CD4-positive, alpha-beta memory T cell (primary cell): Measurements from ENCODE around the gene RC3H2. TPM values are rescaled to one million over a fixed set of nuclear protein-coding genes. Genes with fewer than 3 reads are reported as not detected.

ENCODE experiments used
- CTCF ChIA-PET: fragments of 350-600 bp; sonication (Branson Sonifier 250); formaldehyde crosslinking; loops from one replicate; lab custom pipeline; 2021; ENCODE audit warnings: inconsistent platforms; ENCODE audit not compliant: partially characterized antibody; lab: Charles Lee
- POLR2A ChIA-PET: fragments of 350-600 bp; sonication (Branson Sonifier 250); formaldehyde crosslinking; loops from one replicate; lab custom pipeline; 2021; ENCODE audit not compliant: partially characterized antibody; lab: Charles Lee
- DNase-seq, 5 donors: peaks; one replicate each; pipeline versions ENCODE4 v3.0.0 to v3.0.0-alpha.2; 2020 to 2022; ENCODE audit warnings: mixed read lengths in 1 of 5
- H3K27ac ChIP-seq: one replicate; pipeline ENCODE4 v1.7.0; 2013; ENCODE audit warnings: low read depth, low read length
- H3K27me3 ChIP-seq: 2 replicates; pipeline ENCODE4 v1.7.0; 2013; ENCODE audit warnings: mild to moderate bottlenecking, low read length, moderate library complexity; ENCODE audit not compliant: insufficient read depth
- H3K36me3 ChIP-seq: 2 replicates; pipeline ENCODE4 v1.7.0; 2013; ENCODE audit warnings: mild to moderate bottlenecking, low read length, moderate library complexity; ENCODE audit not compliant: insufficient read depth
- H3K4me1 ChIP-seq: 2 replicates; pipeline ENCODE4 v1.7.0; 2013; ENCODE audit warnings: mild to moderate bottlenecking, low read length, moderate library complexity; ENCODE audit not compliant: insufficient read depth
- H3K4me3 ChIP-seq, 2 donors: one replicate each; pipeline ENCODE4 v1.7.0; 2013; ENCODE audit warnings: low read length in 2 of 2, mild to moderate bottlenecking in 1 of 2
- H3K9me3 ChIP-seq, 2 donors: one replicate each; pipeline ENCODE4 v1.7.0; 2013; ENCODE audit warnings: low read length in 2 of 2, control low read depth in 1 of 2; ENCODE audit not compliant: control insufficient read depth in 1 of 2
- H3K27ac Mint-ChIP-seq, 7 donors: one replicate each; pipeline ENCODE4 v1.8.0; 2020 to 2021; ENCODE audit warnings: mixed read lengths in 7 of 7, mild to moderate bottlenecking in 6 of 7, inconsistent platforms in 3 of 7, moderate library complexity in 3 of 7
- H3K27me3 Mint-ChIP-seq, 2 donors: one replicate each; pipeline ENCODE4 v1.8.0; 2020 to 2021; ENCODE audit warnings: mixed read lengths in 2 of 2
- H3K36me3 Mint-ChIP-seq, 2 donors: one replicate each; pipeline ENCODE4 v1.8.0; 2020 to 2021; ENCODE audit warnings: mixed read lengths in 2 of 2, inconsistent platforms in 1 of 2, mild to moderate bottlenecking in 1 of 2
- H3K4me1 Mint-ChIP-seq, 4 donors: one replicate each; pipeline ENCODE4 v1.8.0; 2020 to 2021; ENCODE audit warnings: mixed read lengths in 4 of 4, mild to moderate bottlenecking in 1 of 4
- H3K4me3 Mint-ChIP-seq, 8 donors: one replicate each; pipeline ENCODE4 v1.8.0; 2020 to 2021; ENCODE audit warnings: mixed read lengths in 8 of 8, mild to moderate bottlenecking in 7 of 8, moderate library complexity in 6 of 8, inconsistent platforms in 3 of 8
- H3K9me3 Mint-ChIP-seq, 8 donors: one replicate each; pipeline ENCODE4 v1.8.0; 2020 to 2021; ENCODE audit warnings: mixed read lengths in 8 of 8, mild to moderate bottlenecking in 5 of 8, inconsistent platforms in 3 of 8, moderate library complexity in 1 of 8
- intact Hi-C: fragments of 100-400 bp; cut with micrococcal nuclease; formaldehyde crosslinking; loops from one replicate; pipeline ENCODE4 v1.15.1; 2023
- polyA plus RNA-seq, 2 donors: library from polyadenylated mRNA; unstranded; fragments of 300-500 nt; fragmentation: Illumina TruSeq; gene quantifications; one replicate each; pipeline ENCODE4 v1.2.3, GENCODE V29; 2021
- total RNA-seq, 2 experiments: library from RNA; stranded (reverse); gene quantifications; one replicate each; pipeline ENCODE4 v1.2.3, GENCODE V29; 2021

RC3H2 gene
- total and polyA plus RNA-seq, 4 experiments from 2014 or later: 18.7 to 70.7 (median 47.0) TPM

DNA sequence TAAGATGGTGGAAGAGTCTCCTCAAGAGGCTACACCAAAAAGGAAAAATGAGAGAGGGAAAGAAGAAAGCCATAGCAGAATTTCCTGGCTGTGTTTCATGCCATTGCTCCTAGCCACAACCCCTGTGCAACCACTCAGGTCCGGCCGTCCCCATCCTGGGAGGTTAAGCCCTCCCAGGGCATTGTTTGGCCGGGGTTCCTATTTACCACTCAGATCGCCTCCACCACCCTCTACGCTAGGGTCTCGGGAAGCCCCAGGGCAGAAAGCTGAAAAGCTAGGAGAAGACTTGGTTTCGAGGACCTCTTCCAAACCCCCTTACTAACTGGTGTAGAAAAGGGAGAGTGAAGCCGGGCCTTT is 715 bp downstream of the RC3H2 start:
- H3K27me3 Mint-ChIP-seq: no peaks in the 10 kb centered on the region
- Histone ChIP-seq H3K36me3 (no peaks in the 10 kb centered on the region), H3K4me3 (peak overlapping the region; percentile 91 to 93), H3K27me3 (no peaks in the 10 kb centered on the region), H3K4me1 (peaks cover 44% of the 10 kb centered on the region), H3K9me3 (no peaks in the 10 kb centered on the region), H3K27ac (peak overlapping the region; percentile 86)
- peaks cover 7 to 21% of the 10 kb centered on the region in 2 donors for H3K36me3 Mint-ChIP-seq
- H3K4me1 Mint-ChIP-seq: peaks cover 17 to 46% (median 28%) of the 10 kb centered on the region in 4 donors
- peak overlapping the region; percentile 81 to 95 (median 93) for H3K4me3 Mint-ChIP-seq
- CTCF ChIA-PET: interaction anchor here (0.6 to 1.5 kb wide), 6 partner anchors 9 to 637 kb away, joined by 3 to 4 read pairs (median 3); partner anchors contain the start of genes ZBTB26 and ZBTB6
- peaks cover 0 to 2% (median 0%) of the 10 kb centered on the region in 8 donors for H3K9me3 Mint-ChIP-seq
- peak overlapping the region; percentile 90 to 99 (median 97) for H3K27ac Mint-ChIP-seq
- peak in 3 of 5 donors; percentile 18 to 45 (median 20) for DNase-seq
- POLR2A ChIA-PET: interaction anchor here (1.1 to 6.7 kb wide), 10 partner anchors 9 to 206 kb away, joined by 3 to 71 read pairs (median 8); partner anchors contain the start of genes PDCL, RABGAP1, ZBTB26 and ZBTB6
- intact Hi-C loops: loop anchor here (2.0 to 10.0 kb wide), 3 partner anchors 76 to 420 kb away; partner anchors contain the start of gene PDCL

DNA sequence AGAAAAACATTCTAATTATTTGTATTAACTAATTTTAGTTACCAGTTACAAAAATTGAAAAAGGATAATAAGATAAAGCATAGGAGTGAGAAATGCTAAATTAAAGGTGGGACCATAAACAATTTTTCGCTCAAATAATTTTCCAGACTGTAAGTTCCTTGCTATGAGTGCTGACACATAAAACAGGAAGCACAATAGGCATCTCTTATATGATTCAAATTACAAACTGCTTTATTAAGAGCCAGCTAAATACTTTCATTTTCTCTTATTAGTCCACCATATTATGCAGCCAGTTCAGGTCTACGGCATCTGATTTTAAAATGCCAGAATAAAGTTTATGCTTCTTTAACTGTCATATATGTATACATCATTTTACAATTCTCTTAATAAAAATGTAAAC is 4.4 kb downstream of the RC3H2 start:
- peak overlapping the region in 1 of 2 donors; percentile 40 for H3K4me3 ChIP-seq
- no peaks in the 10 kb centered on the region for H3K9me3 ChIP-seq
- intact Hi-C loops: loop anchor here (1.0 to 10.0 kb wide), 3 partner anchors 31 to 424 kb away; partner anchors contain the start of gene ZBTB26
- H3K36me3 Mint-ChIP-seq: peaks cover 7 to 40% of the 10 kb centered on the region in 2 donors
- H3K4me1 Mint-ChIP-seq: peaks cover 31 to 70% (median 48%) of the 10 kb centered on the region in 4 donors
- peak overlapping the region; percentile 67 for H3K27ac ChIP-seq
- H3K4me1 ChIP-seq: peaks cover 70% of the 10 kb centered on the region
- H3K9me3 Mint-ChIP-seq: peaks cover 0 to 2% (median 0%) of the 10 kb centered on the region in 8 donors
- POLR2A ChIA-PET: interaction anchor here (0.9 to 6.7 kb wide), 6 partner anchors 12 to 73 kb away, joined by 3 to 70 read pairs (median 6); partner anchors contain the start of genes PDCL, RABGAP1, ZBTB26 and ZBTB6
- no peaks in the 10 kb centered on the region for H3K27me3 Mint-ChIP-seq
- H3K27me3 ChIP-seq: no peaks in the 10 kb centered on the region
- DNase-seq: peak in 2 of 5 donors; percentile 22
- peak overlapping the region; percentile 69 to 79 (median 77) for H3K4me3 Mint-ChIP-seq
- CTCF ChIA-PET: interaction anchor here (1.0 to 1.7 kb wide), 3 partner anchors 12 to 240 kb away, joined by 3 to 9 read pairs (median 3); partner anchors contain the start of genes RABGAP1 and ZBTB6
- peak overlapping the region; percentile 43 to 91 (median 88) for H3K27ac Mint-ChIP-seq
- no peaks in the 10 kb centered on the region for H3K36me3 ChIP-seq

- Histone ChIP-seq H3K27ac (no peak overlapping the region), H3K9me3 (no peaks in the 10 kb centered on the region), H3K36me3 (peaks cover 5% of the 10 kb centered on the region), H3K4me1 (peaks cover 59% of the 10 kb centered on the region), H3K27me3 (no peaks in the 10 kb centered on the region), H3K4me3 (no peak overlapping the region)
- intact Hi-C loops: no loop called here
- CTCF ChIA-PET: interaction anchor here (1.0 kb wide), 1 partner anchor 775 kb away, joined by 4 read pairs; no protein-coding TSS in a partner anchor
- peaks cover 8 to 39% of the 10 kb centered on the region in 2 donors for H3K36me3 Mint-ChIP-seq
- H3K9me3 Mint-ChIP-seq: no peaks in the 10 kb centered on the region
- DNase-seq: no peak
- H3K27ac Mint-ChIP-seq: peak overlapping the region in 5 of 7 donors; percentile 1 to 67 (median 46)
- peaks cover 28 to 55% (median 38%) of the 10 kb centered on the region in 4 donors for H3K4me1 Mint-ChIP-seq
- POLR2A ChIA-PET: interaction anchor here (2.6 kb wide), 1 partner anchor 15 kb away, joined by 8 read pairs; the partner anchor contains the start of gene ZBTB6
- peak overlapping the region in 7 of 8 donors; percentile 0 to 62 (median 11) for H3K4me3 Mint-ChIP-seq
- H3K27me3 Mint-ChIP-seq: no peaks in the 10 kb centered on the region
Measured at GRCh38 chr9:122897969-122898368, 7.2 kb downstream of the RC3H2 start.

- H3K4me1 Mint-ChIP-seq: peaks cover 0 to 5% (median 2%) of the 10 kb centered on the region in 4 donors
- no peaks in the 10 kb centered on the region for H3K9me3 ChIP-seq
- H3K27me3 Mint-ChIP-seq: no peaks in the 10 kb centered on the region
- no peak overlapping the region for H3K4me3 ChIP-seq
- H3K27me3 ChIP-seq: no peaks in the 10 kb centered on the region
- ChIA-PET POLR2A (no interaction called here), CTCF (interaction anchor here (0.9 to 1.1 kb wide), 2 partner anchors 8 to 12 kb away, joined by 3 read pairs; no protein-coding TSS in a partner anchor)
- no peak overlapping the region for H3K27ac ChIP-seq
- intact Hi-C loops: no loop called here
- peaks cover 56% of the 10 kb centered on the region for H3K36me3 ChIP-seq
- peak overlapping the region in 3 of 7 donors; percentile 35 to 79 (median 58) for H3K27ac Mint-ChIP-seq
- DNase-seq: no peak
- H3K36me3 Mint-ChIP-seq: peaks cover 38 to 51% of the 10 kb centered on the region in 2 donors
- no peaks in the 10 kb centered on the region for H3K4me1 ChIP-seq
- no peaks in the 10 kb centered on the region for H3K9me3 Mint-ChIP-seq
- no peak overlapping the region for H3K4me3 Mint-ChIP-seq
Measured at GRCh38 chr9:122888480-122888879, 16.7 kb downstream of the RC3H2 start.

DNA sequence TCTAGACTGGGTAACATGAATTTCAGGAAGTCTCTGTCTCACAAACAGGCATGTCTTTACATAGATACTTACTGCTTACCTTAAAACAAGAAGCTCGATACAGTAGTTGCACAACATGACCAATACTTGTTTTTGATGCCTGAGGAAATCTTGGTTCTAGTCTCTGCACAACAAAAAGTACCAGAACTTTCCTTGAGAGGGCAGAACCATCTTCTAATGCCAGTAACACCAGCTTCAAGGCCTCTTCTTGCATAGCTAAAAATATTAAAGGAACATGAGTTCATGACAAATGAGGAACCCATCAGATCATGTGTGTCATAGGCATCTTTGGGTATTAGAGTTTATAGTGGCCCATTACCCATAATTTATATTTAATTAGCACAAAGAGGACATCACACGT is 22.0 kb downstream of the RC3H2 start:
- H3K27ac Mint-ChIP-seq: no peak overlapping the region
- POLR2A ChIA-PET: no interaction called here

GRCh38 chr9:122879443-122879842 is 25.7 kb downstream of the RC3H2 start:
- Mint-ChIP-seq H3K27me3 (no peaks in the 10 kb centered on the region), H3K4me3 (no peak overlapping the region), H3K36me3 (peaks cover 56 to 69% of the 10 kb centered on the region in 2 donors), H3K4me1 (peaks cover 0 to 16% (median 9%) of the 10 kb centered on the region in 4 donors), H3K9me3 (no peaks in the 10 kb centered on the region), H3K27ac (no peak overlapping the region)
- Histone ChIP-seq H3K9me3 (no peaks in the 10 kb centered on the region), H3K36me3 (peaks cover 72% of the 10 kb centered on the region), H3K27me3 (no peaks in the 10 kb centered on the region), H3K4me3 (no peak overlapping the region), H3K27ac (no peak overlapping the region), H3K4me1 (no peaks in the 10 kb centered on the region)
- no peak for DNase-seq
- intact Hi-C loops: no loop called here
- CTCF ChIA-PET: no interaction called here
- POLR2A ChIA-PET: no interaction called here

More for the DNA sequence above, 22.0 kb downstream of the RC3H2 start:
- Mint-ChIP-seq H3K4me3 (no peak overlapping the region), H3K9me3 (no peaks in the 10 kb centered on the region), H3K27me3 (no peaks in the 10 kb centered on the region), H3K4me1 (peaks cover 0 to 12% (median 4%) of the 10 kb centered on the region in 4 donors), H3K36me3 (peaks cover 44 to 49% of the 10 kb centered on the region in 2 donors)
- CTCF ChIA-PET: interaction anchor here (0.9 to 1.0 kb wide), 2 partner anchors 21 to 48 kb away, joined by 3 read pairs; no protein-coding TSS in a partner anchor
- no peak for DNase-seq
- no peaks in the 10 kb centered on the region for H3K9me3 ChIP-seq
- H3K4me1 ChIP-seq: no peaks in the 10 kb centered on the region
- H3K27me3 ChIP-seq: no peaks in the 10 kb centered on the region
- no peak overlapping the region for H3K27ac ChIP-seq
- no peak overlapping the region for H3K4me3 ChIP-seq
- H3K36me3 ChIP-seq: peaks cover 48% of the 10 kb centered on the region
- intact Hi-C loops: no loop called here

- ChIA-PET CTCF (interaction anchor here (1.0 kb wide), 1 partner anchor 13 kb away, joined by 3 read pairs; no protein-coding TSS in a partner anchor), POLR2A (interaction anchor here (1.0 kb wide), 1 partner anchor 37 kb away, joined by 3 read pairs; the partner anchor contains the start of gene ZBTB6)
- intact Hi-C loops: no loop called here
- no peaks in the 10 kb centered on the region for H3K9me3 Mint-ChIP-seq
- peaks cover 0 to 13% (median 3%) of the 10 kb centered on the region in 4 donors for H3K4me1 Mint-ChIP-seq
- Histone ChIP-seq H3K4me3 (no peak overlapping the region), H3K36me3 (peaks cover 55% of the 10 kb centered on the region), H3K27ac (no peak overlapping the region), H3K27me3 (no peaks in the 10 kb centered on the region), H3K9me3 (no peaks in the 10 kb centered on the region), H3K4me1 (no peaks in the 10 kb centered on the region)
- no peak for DNase-seq
- peaks cover 54 to 70% of the 10 kb centered on the region in 2 donors for H3K36me3 Mint-ChIP-seq
- no peak overlapping the region for H3K4me3 Mint-ChIP-seq
- peak overlapping the region in 5 of 7 donors; percentile 13 to 76 (median 24) for H3K27ac Mint-ChIP-seq
- no peaks in the 10 kb centered on the region for H3K27me3 Mint-ChIP-seq
Measured at GRCh38 chr9:122875523-122875922, 29.6 kb downstream of the RC3H2 start.
